Fibroblast of mammary gland (primary cell): ENCODE measurements around the gene SPRY1.

Source experiments
- DNase-seq: peaks from one replicate; pipeline ENCODE4 v3.0.0-alpha.2; 2010; ENCODE audit warnings: low read depth
- H3K4me3 ChIP-seq: 2 replicates; pipeline ENCODE4 v1.5.1; 2011; ENCODE audit warnings: low read depth, mild to moderate bottlenecking, low read length, moderate library complexity; ENCODE audit not compliant: control insufficient read depth
- CTCF ChIP-seq: conservative IDR thresholded peaks from 2 replicates; pipeline ENCODE4 v1.5.1; 2011; ENCODE audit warnings: low read depth, low read length, inconsistent platforms; ENCODE audit not compliant: control insufficient read depth, insufficient read depth

SPRY1 gene

GRCh38 chr4:123366144-123366748, 30.3 kb upstream of the SPRY1 start:
- DNase-seq: no peak
- H3K4me3 ChIP-seq: no peak overlapping the region
- TF ChIP-seq CTCF: no peak

- TF ChIP-seq CTCF: no peak
- H3K4me3 ChIP-seq: no peak overlapping the region
- DNase-seq: no peak
Observed at GRCh38 chr4:123378794-123379193, 17.8 kb upstream of the SPRY1 start.

- H3K4me3 ChIP-seq: no peak overlapping the region
- TF ChIP-seq CTCF: no peak
- DNase-seq: no peak
Observed at GRCh38 chr4:123379392-123379791, 17.2 kb upstream of the SPRY1 start.

- no peak overlapping the region for H3K4me3 ChIP-seq
- no peak for TF ChIP-seq CTCF
- DNase-seq: no peak
Observed at GRCh38 chr4:123380728-123381716, 15.6 kb upstream of the SPRY1 start.

GRCh38 chr4:123381996-123382395, 14.6 kb upstream of the SPRY1 start:
- TF ChIP-seq CTCF: no peak
- DNase-seq: no peak
- H3K4me3 ChIP-seq: no peak overlapping the region

GRCh38 chr4:123383566-123383965, 13.0 kb upstream of the SPRY1 start:
- no peak for DNase-seq
- no peak for TF ChIP-seq CTCF
- no peak overlapping the region for H3K4me3 ChIP-seq
